HS-5 (cell line): ENCODE data around the gene PGLYRP2.

Source experiments
- DNase-seq: peaks from one replicate; pipeline ENCODE4 v3.0.0-alpha.2; 2012; ENCODE audit warnings: low read depth

The PGLYRP2 gene

DNA sequence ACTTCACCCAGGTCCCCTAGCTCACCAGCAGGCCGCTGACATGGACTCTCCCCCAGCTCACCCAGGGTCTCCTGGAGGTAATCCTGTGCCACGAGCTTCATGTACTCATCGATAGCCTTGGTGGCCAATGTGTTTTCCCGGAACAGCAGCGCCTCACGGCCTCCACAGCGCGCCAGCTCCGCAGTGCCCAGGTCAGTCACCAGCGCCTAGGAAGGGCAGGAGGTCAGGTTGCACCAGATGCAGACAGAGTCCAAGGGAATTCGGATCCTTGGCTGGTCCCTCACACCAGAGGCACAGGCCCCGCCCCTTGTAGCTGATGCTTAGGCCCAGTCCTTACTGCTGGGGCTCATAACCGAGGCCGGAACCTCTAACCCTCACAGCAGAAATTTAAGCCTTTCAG is 22.9 kb downstream of the PGLYRP2 start:
- DNase-seq, result no peak

DNA sequence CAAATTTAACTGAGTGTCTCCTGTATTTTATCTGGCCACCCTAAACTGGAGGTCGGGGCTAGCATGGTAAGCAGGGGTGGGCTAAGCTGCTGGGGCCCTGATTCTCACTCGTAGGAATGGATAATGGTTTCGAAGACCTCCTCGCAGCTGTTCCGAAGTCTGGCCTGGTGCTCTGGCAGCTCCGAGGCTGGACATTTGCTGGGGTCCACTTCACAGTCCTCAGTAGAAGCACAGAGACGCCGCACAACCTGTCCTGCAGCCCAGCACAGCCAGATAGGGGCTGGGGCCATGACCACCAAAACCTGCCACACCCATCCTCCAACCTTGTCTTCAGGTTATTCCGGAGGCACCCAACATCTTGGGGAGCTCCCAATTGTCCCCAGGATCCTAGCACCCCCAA is 23.3 kb downstream of the PGLYRP2 start:
- no peak for DNase-seq

DNA sequence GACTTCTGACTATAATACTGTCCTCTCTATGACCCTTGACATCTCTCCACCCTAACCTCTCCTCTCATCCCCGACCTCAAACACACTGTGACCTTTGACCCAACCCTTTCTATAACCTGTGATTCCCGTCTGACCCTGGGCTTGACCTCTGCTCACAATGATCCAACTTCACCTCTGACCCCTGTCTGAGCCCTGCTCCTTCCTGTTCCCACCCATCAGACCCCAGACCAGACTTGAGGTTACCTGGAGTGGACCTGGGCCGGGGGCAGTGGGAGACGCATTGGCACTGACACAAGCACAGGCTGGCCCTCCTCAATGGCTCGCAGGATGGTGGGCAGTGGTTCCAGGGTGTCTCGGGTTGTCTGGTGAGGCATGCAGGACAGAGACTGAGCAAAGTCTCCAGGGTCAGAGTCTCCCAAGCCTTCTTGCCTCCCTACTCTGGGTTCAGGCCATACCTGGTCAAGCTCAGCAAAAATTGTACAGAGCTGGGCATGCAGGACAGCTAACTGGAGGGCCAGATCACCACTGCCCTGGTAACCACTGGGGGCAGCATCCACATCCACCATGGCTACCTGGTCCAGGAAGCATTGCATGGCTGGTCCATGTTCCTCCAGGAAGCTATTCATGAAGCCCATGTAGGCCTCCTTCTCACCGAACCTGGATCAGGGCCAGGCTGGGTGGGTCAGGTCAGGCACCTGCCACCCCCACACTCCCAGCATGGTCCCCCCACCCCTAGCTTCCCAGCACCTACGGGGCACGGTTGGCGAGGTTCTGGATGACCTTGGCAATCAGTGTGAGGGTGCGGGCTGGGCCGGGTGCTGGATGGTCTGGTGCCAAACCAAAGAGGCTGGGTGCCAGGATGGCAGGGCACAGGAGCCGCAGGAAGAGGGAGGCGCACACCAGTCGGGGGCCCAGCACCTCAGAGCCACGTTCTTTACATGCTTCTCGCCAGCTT is 25.1 kb downstream of the PGLYRP2 start:
- DNase-seq, result no peak

DNA sequence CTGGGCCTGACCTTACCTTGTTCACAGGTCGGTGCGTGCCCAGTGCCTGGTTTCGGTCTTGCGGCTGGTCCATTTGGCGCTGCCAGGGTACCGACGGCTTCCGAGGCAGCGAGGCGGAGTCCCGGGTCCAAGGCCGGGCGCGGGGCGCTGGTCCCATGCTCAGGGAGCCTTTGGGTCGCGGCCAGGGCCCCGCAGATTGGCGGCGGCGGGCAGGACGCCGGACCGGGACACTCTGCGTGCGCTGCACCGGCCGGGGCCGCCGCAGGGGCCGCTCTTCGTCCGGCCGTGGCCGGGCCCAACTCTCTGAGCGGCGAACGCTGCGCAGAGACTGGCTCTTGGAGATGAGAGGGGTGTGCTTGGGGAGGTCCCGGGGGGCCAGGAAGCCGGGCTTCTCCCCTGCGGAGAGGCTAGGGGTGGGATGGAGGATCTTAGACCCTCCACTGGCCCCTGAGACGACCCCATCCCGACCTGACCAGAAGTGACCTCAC is 26.2 kb downstream of the PGLYRP2 start:
- DNase-seq, result no peak

DNA sequence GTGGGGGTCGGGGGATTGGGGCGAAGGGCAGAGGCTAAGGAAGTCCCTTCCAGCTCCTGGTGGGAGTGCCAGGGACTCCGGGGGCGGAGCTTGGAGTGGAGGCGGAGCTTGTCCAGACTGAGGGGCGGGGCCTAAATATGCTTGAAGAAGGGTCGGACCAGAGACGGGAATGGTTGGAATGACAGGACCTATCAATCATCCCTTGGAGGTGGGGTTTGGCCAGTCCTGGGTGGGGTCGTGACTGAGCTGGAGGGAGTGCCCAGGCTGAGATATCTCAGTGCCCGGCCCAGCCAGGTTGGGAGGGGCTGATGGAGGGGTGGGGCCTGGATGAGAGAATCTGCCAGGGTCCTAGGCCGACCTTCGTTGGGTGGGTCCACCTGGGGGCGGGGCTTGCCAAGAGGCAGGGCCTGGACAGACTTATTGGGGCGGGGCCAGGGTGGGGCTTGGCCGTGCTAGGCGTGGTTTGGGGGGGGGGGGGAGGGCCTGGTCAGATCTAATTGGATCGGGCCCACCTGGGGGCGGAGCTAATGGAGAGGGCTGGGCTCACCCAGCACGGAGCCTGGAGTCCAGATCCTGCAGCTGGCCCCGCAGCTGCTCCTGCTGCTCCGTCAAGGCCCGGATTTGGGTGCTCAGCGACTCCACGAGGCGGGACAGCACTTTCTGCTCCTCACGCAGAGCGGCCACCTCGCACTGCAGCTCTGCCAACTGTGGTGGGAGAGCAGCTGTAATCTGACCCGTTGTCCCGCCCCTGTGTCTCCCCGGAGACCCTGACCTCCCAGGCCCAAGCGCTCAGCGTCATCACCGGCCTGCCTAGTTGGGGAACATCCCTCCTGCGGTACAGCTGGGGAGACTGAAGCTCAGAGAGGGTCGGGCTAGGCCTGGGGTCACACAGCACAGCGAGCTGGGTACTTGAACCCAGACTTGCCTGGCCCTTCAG is 26.9 kb downstream of the PGLYRP2 start:
- DNase-seq, result no peak

DNA sequence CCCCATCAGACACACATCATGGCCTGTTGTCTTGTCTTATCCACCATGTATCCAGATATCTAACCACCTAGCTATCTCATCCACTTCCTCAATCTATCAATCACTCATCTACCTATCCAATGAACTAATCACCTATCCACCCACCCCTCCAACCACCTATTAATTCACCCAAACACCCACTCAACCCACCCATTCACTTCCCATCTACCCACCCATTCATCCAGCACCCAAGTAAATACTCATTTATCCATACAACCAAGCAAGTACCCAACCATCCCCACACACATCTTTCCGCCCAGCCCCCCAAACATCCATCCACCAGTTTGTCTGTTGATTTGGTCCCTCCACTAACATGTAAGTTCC is 28.8 kb downstream of the PGLYRP2 start:
- DNase-seq, result no peak

DNA sequence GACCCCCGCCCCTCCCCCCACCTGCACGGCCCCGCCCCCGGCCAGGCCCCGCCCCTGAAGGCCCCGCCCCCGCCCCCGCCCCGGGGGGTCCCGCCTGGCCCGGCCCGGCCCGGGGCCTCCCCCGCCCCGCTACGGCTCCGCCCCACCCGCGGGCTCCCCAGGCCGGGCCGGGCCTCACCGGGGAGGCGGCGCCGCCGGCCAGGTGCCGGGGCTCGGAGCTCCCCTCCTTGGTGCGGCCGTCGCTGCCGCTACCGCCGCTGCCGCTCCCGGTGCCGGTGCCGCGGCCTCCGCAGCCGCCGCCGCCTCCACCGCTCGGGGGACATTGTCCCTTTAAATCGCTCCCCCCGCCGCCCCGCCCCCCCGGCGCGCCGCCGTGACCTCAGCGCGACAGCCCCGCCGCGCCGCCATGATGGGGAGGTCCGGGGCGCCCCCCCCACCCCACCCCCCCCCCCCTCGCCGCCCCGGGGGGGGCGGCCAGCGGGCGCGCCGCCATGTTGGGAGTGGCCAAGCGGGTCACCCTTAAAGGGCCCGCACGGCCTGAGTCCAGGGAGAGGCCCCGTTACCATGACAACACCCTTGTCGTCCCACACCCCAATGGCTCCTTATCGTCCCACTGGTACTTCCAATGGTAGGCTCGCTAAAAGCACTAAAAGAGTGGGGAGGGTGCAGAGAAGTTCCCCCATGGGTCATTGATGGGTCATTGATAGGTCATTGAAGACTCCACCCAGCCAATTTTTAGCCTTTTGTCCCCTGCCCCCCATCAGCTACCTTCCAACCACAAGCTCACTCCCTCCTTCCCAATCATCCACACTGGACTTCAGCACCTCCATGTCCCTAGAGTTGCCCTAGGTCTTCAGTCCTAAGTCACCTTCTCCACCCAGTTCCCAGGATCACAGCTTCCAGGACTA is 29.4 kb downstream of the PGLYRP2 start, which contains the start of gene WIZ:
WIZ (minus strand) TSS at position 337 of the 908 bp plus-strand sequence. CDS start 1,649 bp downstream, outside the sequence.
- no peak for DNase-seq

DNA sequence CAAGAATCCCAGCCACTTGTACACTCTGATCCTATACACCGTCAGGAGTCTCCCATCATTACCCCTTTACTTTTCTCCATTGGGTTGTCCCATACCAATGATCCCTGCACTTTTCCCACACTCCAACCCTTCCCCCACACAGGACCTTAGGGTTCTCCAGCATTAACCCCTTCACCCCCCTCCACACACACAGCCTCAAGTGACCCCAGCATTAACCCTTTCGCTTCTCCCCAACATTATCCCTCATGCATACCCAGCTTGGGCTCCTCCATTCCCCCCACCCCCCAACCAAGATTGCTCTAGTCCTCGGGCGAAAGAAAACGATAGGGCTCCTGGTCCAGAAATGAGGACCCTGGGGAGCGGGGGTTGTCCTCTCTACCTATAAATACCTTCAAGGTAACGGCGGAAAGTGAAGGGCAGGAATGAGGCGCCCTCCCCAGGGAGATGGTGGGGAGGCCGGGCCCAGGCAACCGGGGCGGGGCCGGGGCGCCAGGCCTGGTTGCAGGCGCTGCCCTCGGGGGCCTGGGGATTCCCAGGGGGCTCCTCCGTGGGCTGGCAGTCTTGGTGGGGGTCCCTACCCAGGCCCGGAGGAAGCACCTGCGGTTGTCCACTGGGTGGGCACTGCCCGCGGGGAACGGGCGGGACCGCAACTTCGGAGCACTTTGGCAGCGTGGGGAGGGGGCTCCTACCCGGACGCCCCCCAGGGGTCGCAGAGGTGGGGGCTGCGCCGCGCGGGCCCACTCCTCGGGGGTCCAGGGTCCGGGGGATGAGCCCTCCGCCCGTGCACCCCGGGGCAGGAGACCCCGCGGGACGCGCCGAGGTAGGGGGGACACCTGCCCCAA is 30.3 kb downstream of the PGLYRP2 start:
- no peak for DNase-seq

DNA sequence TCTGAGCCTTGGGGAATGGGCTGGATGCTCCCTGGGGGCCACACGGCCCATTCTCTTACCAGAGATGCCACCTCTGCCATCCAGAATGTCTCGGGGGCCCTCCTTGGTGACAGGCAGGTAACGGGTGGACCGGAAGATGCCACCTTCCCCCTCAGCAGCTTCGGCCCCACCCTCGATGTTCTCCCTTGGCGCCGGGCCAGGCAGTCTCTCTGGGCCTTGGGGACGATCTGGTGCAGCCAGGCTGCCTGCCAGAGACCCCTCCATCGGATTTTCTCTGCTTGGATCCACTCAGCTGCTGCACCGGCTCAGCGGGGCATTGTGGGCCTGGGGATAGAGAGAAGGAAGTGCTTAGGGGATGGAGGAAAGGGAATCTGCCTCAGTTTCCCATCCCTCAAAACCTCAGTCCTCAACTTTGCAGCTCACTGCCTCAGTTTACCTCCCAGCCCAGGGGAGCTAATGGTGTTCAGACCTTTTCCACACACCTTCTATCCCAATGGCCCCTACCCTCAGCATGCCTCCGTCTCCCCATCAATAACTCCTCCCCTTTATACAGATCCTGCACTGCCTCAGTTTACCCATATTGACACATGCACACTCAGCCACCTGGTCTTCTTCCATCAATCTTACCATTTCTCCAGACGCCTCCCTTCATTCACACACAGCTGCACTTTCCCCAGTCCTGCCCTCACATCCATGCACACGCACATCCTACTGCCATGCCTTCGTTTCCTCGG is 31.1 kb downstream of the PGLYRP2 start:
- no peak for DNase-seq

DNA sequence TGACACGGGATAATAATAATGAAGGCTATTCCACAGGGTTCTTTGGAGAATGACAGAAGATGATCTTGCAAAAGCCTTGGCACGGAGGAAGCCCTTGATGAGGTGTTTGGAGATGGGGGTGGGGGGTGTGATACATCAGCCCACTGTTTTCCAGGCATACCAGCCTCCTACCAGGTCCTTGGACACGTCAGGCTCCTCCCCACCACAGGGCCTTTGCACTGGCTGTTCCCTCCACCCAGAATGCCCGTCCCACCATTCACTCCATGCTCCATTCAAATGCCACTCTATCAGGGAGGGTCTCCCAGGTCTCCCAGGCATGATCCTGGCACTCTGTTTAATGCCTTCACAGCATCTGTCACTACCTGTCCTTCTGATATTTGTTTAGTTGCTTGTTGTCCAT is 32.2 kb downstream of the PGLYRP2 start:
- DNase-seq, result no peak

DNA sequence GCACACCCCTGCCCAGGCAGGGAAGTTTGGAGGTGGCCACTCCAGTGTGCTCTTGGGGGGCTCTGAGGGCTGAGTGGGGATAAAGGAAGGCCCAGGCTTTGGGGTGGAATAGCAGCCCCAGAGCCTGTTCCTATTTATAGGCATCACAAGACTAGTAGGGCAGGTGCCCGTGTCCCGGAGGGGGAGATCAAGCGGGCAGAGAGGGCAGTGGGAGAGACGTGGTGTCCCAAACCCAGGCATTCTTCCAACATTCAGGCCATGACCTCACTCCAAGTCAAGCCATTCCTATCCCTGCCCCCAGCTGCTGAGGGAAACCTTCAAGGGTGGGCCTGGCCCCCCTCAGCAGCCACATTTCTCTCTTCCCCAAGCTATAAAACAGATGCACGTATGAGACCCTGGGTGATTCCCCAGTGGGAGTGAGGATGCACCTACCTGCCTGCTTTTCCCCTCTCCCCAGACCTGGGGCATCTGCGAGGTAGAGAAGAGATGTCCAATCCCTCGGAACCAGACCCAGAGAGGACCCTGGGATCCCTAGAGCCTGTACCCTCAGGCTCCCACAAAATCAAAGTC is 33.4 kb downstream of the PGLYRP2 start:
- no peak for DNase-seq

DNA sequence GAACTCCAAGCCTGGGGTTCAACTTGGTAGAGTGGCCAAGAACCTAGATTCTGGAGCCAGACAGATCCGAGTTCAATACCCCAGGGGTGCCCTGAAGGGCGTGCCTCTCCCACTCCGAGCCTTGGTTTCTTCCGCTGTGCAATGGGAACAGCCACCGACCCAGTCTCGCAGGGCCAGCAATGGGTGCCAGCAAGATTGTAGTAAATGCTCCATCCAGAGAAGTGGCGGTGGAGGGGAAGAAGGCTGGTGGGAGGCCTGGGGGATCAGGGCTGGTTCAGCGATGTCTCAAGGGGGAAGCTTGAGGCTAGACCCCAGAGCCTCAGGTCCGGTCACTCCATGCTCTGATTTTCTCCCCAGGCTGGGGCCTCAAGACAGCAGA is 34.1 kb downstream of the PGLYRP2 start:
- DNase-seq, result no peak

DNA sequence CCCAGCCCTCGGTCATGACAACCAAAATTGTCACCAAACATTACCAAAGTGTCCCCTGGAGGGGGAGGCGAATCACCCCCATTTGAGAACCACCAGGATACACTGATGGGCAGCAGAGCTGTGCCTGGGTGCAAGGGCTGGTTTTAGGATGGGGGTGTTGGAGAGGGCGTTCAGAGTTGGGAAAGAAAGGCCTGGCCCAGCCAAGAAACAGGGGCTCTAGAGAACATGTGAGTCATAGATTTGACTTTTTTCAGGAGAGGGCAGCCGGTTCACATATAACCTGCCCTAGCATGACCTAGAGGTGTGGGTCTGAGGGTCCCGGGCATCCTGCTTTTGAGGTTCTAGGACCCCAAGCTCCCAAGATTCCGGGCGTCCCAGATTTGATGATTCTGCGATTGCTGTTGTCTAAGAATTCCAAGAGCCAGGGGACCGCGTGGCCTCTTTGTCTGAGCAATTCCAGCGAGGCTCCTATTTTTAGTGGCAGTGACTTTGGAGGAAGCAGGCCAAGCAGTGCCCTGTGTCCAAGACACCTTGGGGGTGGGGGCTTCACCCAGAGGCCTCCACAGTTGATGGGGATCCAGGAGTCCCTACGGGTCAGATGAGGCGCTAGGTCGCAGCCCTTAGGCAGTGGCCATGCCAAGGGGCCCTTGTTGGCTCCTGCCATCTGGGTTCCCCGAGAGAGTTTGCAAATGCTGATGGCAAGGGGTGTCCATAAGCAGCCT is 34.6 kb downstream of the PGLYRP2 start:
- no peak for DNase-seq

DNA sequence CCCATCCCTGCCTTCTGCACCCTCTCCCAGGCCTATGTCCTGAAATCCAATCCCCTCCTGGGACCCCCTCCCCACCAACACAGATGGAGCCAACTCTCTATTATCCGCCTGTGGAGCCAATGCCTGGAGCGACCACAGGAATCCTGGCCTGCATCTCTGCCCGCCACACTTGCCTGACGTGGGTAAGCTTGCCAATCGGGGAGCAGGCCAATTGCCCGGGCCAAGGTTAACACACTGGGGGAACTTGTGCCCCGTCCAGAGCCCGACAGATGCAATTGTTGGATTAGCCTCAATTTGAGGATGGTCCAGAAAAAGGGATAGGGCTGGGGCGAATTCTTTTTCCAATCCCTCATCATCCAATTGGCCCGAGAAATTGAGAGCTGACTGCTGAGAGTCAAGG is 35.5 kb downstream of the PGLYRP2 start:
- no peak for DNase-seq

DNA sequence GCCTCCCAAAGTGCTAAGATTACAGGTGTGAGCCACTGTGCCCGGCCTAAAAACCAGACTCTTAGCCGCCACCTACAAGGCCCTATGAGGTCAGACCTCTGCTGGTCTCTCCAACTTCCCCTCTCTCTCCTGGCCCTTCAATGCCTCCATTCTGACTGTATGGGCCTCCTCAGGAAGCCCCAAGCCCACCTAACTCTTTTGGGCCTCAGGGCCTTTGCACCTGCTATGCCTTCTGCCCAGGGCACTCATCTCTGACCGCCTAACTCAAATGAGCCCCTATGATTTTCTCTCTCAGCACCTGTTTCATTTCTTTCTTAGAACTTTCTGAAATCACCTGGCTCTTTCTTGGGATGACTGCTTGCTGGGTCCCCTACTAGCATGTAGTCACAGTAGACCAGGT is 36.0 kb downstream of the PGLYRP2 start:
- DNase-seq, result no peak

DNA sequence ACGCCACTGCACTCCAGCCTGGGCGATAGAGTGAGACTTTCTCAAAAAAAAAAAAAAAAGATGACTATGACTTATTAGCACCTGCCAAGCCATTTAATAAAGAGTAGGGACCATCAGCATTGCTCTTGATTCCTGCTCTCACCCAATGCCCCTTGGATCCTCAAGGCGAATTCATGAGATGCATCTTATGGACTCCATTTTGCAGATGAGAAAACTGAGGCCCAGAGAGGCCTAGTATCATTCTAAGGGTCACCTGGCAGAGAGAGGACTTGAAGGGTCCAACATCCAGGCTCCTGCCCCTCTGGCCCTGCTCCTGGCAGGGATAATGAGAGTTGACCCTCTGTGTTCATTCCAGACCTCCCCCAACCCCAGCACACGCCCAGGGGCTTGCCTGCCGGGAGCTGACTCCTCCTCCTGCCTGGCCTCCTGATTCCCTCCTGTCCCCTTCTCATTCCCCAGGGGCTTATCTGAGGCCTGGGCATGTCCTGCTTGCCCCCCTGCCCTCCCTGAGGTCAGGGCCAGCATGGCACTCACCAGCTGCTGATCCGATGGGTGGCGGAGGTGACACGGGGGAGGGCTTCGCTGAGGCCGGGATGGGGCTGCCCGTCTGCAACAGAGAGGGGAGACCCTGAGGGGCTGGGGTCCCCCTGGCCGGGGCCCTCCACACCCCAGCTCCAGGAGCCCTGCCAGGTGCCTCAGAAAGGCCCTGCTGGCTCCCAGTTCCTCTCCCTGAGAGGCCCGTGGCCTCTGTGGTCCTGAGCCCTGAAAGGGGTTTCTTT is 37.0 kb downstream of the PGLYRP2 start:
- no peak for DNase-seq

DNA sequence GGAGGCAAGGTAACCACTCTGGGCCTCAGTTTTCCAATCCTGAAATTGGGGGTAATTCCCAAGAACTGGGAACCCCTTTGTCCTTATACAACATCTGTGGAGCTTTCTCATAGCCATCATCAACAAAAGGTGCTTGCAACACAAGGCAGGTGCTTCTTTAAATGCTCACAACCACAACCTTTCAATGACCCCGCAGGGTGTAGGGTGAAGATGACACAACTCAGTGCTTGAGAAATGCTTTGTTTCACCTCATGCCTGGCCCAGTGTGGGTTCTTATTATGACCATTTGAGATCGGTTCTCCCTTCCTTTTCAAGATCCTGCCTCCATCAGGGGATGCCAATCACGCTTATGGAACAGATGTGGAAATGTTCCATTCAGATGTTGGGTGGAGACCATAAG is 38.0 kb downstream of the PGLYRP2 start:
- DNase-seq, result no peak
